Endothelial cell of umbilical vein (primary cell): ENCODE measurements around the gene SRRD. TPM values are rescaled to one million over a fixed set of nuclear protein-coding genes. Genes with fewer than 3 reads are reported as not detected.

Experiments
- BruUV-seq: library from RNA; stranded (reverse); fragments of 400-500 nt; replicated peaks from 2 replicates; lab custom pipeline; 2021; lab: Mats Ljungman, UMichigan
- CTCF ChIA-PET: fragments of 300-600, 350-600 bp; sonication (Branson Sonifier 250); formaldehyde crosslinking; loops from one replicate; lab custom pipeline; 2021; ENCODE audit warnings: antibody characterized with exemption, inconsistent platforms; lab: Charles Lee
- POLR2A ChIA-PET: fragments of 300-600, 350-600 bp; sonication (Branson Sonifier 250); formaldehyde crosslinking; loops from one replicate; lab custom pipeline; 2021; ENCODE audit warnings: antibody characterized with exemption, inconsistent platforms; lab: Charles Lee
- DNase-seq: peaks from one replicate; pipeline ENCODE4 v3.0.0-alpha.2; 2011; ENCODE audit warnings: low read depth, low spot score
- FAIRE-seq: peaks from 2 replicates; lab custom pipeline; 2011; peaks lifted over from hg19 to GRCh38; lab: Jason Lieb, UNC
- H2AFZ ChIP-seq: 2 replicates; pipeline ENCODE4 v1.6.0; 2012; ENCODE audit warnings: low read depth, low read length, control low read depth, inconsistent platforms
- H3K27ac ChIP-seq: 2 replicates; pipeline ENCODE4 v1.5.1; 2011; ENCODE audit warnings: low read depth, mild to moderate bottlenecking, control low read depth, low read length, moderate library complexity; ENCODE audit not compliant: insufficient read depth
- H3K27me3 ChIP-seq, 2 experiments: 2 replicates each; pipeline versions ENCODE4 v1.6.0 to v1.6.1; 2011; ENCODE audit warnings: low read length in 2 of 2, mixed read lengths in 1 of 2; ENCODE audit not compliant: control insufficient read depth in 2 of 2, insufficient read depth in 2 of 2
- H3K36me3 ChIP-seq, 2 experiments: 2 replicates in 1 of 2; 3 replicates in 1 of 2; pipeline ENCODE4 v1.5.1; 2011; ENCODE audit warnings: low read length in 2 of 2, mild to moderate bottlenecking in 1 of 2, moderate library complexity in 1 of 2; ENCODE audit not compliant: control insufficient read depth in 2 of 2, insufficient read depth in 2 of 2; ENCODE audit errors: extremely low read depth in 1 of 2
- H3K4me1 ChIP-seq: 3 replicates; pipeline ENCODE4 v1.5.1; 2011; ENCODE audit warnings: mild to moderate bottlenecking, low read length; ENCODE audit not compliant: control insufficient read depth, insufficient read depth; ENCODE audit errors: extremely low read depth
- H3K4me2 ChIP-seq: 2 replicates; pipeline ENCODE4 v1.6.1; 2011; ENCODE audit warnings: low read length, control low read depth, mixed read lengths; ENCODE audit not compliant: insufficient read depth
- H3K4me3 ChIP-seq, 3 experiments: fragments of 200-600 bp in 1 of 3; sonication (generic), shearing (Covaris generic) in 1 of 3; replicated peaks in 1 of 3; 2 replicates each; pipeline ENCODE4 v1.5.1; 2011 to 2016; ENCODE audit warnings: control low read depth in 3 of 3, low read length in 3 of 3, mild to moderate bottlenecking in 2 of 3, inconsistent platforms in 1 of 3, low read depth in 1 of 3, moderate library complexity in 1 of 3; ENCODE audit not compliant: insufficient read depth in 1 of 3
- H3K79me2 ChIP-seq: 2 replicates; pipeline ENCODE4 v1.6.0; 2012; ENCODE audit warnings: low read length, inconsistent platforms; ENCODE audit not compliant: control insufficient read depth, insufficient read depth
- H3K9ac ChIP-seq: replicated peaks from 2 replicates; pipeline ENCODE3; 2011; ENCODE audit warnings: low read length, control low read depth; ENCODE audit not compliant: insufficient read depth; ENCODE audit errors: extremely low read depth
- H3K9me1 ChIP-seq: replicated peaks from 3 replicates; pipeline ENCODE4 v1.6.0; 2011; ENCODE audit warnings: mild to moderate bottlenecking, low read length; ENCODE audit not compliant: control insufficient read depth, insufficient read depth; ENCODE audit errors: extremely low read depth
- H3K9me3 ChIP-seq: replicated peaks from 2 replicates; pipeline ENCODE4 v1.5.1; 2012; ENCODE audit warnings: low read length, inconsistent platforms; ENCODE audit not compliant: control insufficient read depth, insufficient read depth
- H4K20me1 ChIP-seq: replicated peaks from 2 replicates; pipeline ENCODE3; 2011; ENCODE audit warnings: mild to moderate bottlenecking, low read length; ENCODE audit not compliant: control insufficient read depth, insufficient read depth; ENCODE audit errors: extremely low read depth
- EZH2 ChIP-seq: IDR thresholded peaks from 2 replicates; pipeline ENCODE4 v1.6.1; 2012; ENCODE audit warnings: borderline replicate concordance, low read depth, mild to moderate bottlenecking, moderate library complexity, low read length, inconsistent platforms; ENCODE audit not compliant: severe bottlenecking
- FOS ChIP-seq: IDR thresholded peaks from 2 replicates; pipeline ENCODE4 v1.6.1; 2011; ENCODE audit warnings: mild to moderate bottlenecking, low read length, moderate library complexity, borderline replicate concordance; ENCODE audit not compliant: insufficient read depth
- GATA2 ChIP-seq: IDR thresholded peaks from 2 replicates; pipeline ENCODE4 v1.7.0; 2011; ENCODE audit warnings: low read depth, mild to moderate bottlenecking, moderate library complexity, mixed read lengths, low read length; ENCODE audit not compliant: insufficient read length, insufficient read depth
- JUN ChIP-seq: IDR thresholded peaks from 2 replicates; pipeline ENCODE4 v1.6.1; 2011; ENCODE audit warnings: borderline replicate concordance, low read depth; ENCODE audit not compliant: insufficient read length, insufficient read depth
- MYC ChIP-seq: IDR thresholded peaks from one replicate; pipeline ENCODE4 v1.6.1; 2011; ENCODE audit warnings: mild to moderate bottlenecking, low read depth, low read length
- POLR2A ChIP-seq: IDR thresholded peaks from 2 replicates; pipeline ENCODE4 v1.6.1; 2012; ENCODE audit warnings: low read depth, mild to moderate bottlenecking, control low read depth, low read length
- POLR2AphosphoS5 ChIP-seq: IDR thresholded peaks from 2 replicates; pipeline ENCODE4 v1.6.1; 2012; ENCODE audit warnings: low read depth, mild to moderate bottlenecking, control low read depth, low read length, moderate library complexity; ENCODE audit not compliant: insufficient read depth
- dilution Hi-C: fragments of 300-500 bp; cut with MboI; formaldehyde crosslinking; loops from one replicate; pipeline ENCODE4 v1.15.0; 2019; ENCODE audit warnings: low sequenced_read_pairs; ENCODE audit not compliant: extremely low pct_ligation_motif_present
- intact Hi-C: fragments of 100-400 bp; cut with micrococcal nuclease; formaldehyde crosslinking; loops from one replicate; pipeline ENCODE4 v1.10.0; 2022
- polyA plus RNA-seq, 4 experiments: library from polyadenylated mRNA; depleted of rRNA in 3 of 4; stranded (reverse) in 3 of 4; unstranded in 1 of 4; fragments of >200 nt; gene quantifications; 2 replicates each; pipeline versions ENCODE4 v1.2.1 to v1.2.3, GENCODE V29; 2011 to 2012; ENCODE audit warnings: missing spikeins in 1 of 4
- total RNA-seq: library from RNA; stranded (reverse); gene quantifications from 2 replicates; pipeline ENCODE4 v1.2.3, GENCODE V29; 2021
- TF ChIP-seq, protein P1 (sequence below), 2 donors: IDR thresholded peaks; 1 replicate in 1 of 2; 2 replicates in 1 of 2; pipeline ENCODE4 v1.5.1; 2011; ENCODE audit warnings: low read length in 2 of 2, mild to moderate bottlenecking in 2 of 2, moderate library complexity in 2 of 2, control low read depth in 1 of 2, inconsistent platforms in 1 of 2, low read depth in 1 of 2; ENCODE audit not compliant: insufficient read depth in 1 of 2; ENCODE audit errors: extremely low read depth in 1 of 2
- TF ChIP-seq, protein P2 (sequence below): IDR thresholded peaks from 2 replicates; pipeline ENCODE4 v1.6.1; 2011; ENCODE audit not compliant: insufficient read depth, insufficient read length

SRRD gene
- total and polyA plus RNA-seq, 2 donors (not counting 3 experiments of a cell fraction or from before 2014, with no cell fraction given): 23.4 to 24.2 TPM

DNA sequence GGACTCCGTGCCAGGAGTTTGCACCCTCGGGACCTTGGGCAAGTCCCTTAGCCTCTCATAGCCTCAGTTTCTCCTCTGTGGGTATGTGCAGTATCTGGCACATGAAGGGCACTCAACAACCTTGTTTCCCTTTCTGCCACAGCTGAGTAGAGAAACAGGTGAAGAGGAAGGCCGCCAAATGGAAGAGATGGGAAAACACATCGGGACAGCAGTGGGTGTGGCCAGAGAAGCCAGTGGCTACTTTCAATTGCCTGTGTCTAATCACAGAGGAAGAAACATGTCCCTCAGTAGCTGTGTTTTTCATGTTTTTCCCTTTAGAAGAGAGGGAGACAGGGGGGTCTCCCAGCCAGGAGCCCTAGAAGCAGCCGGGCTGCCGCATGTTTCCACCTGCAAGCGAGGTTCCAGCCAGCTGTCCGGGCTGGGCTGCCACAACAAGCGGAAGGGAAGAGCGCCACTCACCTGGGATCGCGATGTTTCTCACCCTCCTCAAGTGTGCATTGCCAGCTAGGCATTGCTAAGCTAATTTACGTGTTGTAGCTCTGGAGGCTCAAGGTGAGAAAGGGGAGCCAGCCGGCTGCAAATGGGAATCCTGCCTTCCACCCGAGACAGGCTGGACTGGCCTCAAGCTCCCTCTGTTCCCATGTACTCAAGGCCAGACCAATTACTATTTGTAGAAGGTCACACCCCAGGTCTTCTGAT lies 38.0 kb upstream of the SRRD start:
- no peaks in the 10 kb centered on the region for H3K9me3 ChIP-seq
- no peak for DNase-seq
- FAIRE-seq: no peak
- H4K20me1 ChIP-seq: no peaks in the 10 kb centered on the region
- no peak for TF ChIP-seq FOS
- no peak overlapping the region for H3K9ac ChIP-seq
- intact Hi-C loops (no loop called here), dilution Hi-C loops (no loop called here)
- H3K9me1 ChIP-seq: no peaks in the 10 kb centered on the region
- no peak overlapping the region for H3K4me3 ChIP-seq
- POLR2A ChIA-PET: no interaction called here
- no peak overlapping the region for H2AFZ ChIP-seq
- no peaks in the 10 kb centered on the region for H3K79me2 ChIP-seq
- no peak overlapping the region for H3K4me2 ChIP-seq
- H3K36me3 ChIP-seq: peaks cover 0 to 2% of the 10 kb centered on the region in 2 experiments
- H3K4me1 ChIP-seq: no peaks in the 10 kb centered on the region
- no peak overlapping the region for H3K27ac ChIP-seq
- BruUV-seq: no TSS peak
- CTCF ChIA-PET: interaction anchor here (1.1 kb wide), 2 partner anchors 78 to 81 kb away, joined by 3 to 4 read pairs; no protein-coding TSS in a partner anchor
- no peaks in the 10 kb centered on the region for H3K27me3 ChIP-seq

DNA sequence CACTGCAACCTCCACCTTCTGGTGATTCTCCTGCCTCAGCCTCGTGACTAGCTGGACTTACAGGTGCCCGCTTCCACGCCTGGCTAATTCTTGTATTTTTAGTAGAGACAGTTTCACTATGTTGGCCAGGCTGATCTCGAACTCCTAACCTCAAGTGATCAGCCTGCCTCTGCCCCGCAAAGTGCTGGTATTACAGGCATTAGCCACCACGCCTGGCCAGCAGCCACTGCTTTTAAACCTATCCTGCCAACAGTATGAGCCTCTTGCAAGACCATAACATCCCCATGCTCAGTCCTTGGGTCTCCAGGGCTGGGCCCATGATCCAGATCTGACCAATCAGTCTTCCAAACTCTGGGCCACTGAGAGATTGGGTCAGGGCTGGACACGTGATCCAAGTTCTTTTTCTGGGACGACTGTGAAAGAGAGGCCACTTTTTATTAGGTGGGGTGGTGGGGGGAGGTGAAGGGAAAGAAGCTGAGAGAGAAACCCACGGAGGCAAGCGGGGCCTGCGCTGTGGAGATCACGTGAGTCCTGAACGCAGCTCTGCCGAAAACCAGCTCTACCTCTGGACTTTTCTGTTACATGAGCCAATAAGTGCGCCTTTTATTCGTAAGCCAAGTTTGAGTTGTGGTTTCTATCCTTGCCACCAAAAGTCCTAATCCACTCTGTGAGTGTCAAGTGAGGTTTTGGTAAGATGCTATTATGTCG lies 36.7 kb upstream of the SRRD start:
- POLR2A ChIA-PET: no interaction called here
- TF ChIP-seq, protein P1, sequence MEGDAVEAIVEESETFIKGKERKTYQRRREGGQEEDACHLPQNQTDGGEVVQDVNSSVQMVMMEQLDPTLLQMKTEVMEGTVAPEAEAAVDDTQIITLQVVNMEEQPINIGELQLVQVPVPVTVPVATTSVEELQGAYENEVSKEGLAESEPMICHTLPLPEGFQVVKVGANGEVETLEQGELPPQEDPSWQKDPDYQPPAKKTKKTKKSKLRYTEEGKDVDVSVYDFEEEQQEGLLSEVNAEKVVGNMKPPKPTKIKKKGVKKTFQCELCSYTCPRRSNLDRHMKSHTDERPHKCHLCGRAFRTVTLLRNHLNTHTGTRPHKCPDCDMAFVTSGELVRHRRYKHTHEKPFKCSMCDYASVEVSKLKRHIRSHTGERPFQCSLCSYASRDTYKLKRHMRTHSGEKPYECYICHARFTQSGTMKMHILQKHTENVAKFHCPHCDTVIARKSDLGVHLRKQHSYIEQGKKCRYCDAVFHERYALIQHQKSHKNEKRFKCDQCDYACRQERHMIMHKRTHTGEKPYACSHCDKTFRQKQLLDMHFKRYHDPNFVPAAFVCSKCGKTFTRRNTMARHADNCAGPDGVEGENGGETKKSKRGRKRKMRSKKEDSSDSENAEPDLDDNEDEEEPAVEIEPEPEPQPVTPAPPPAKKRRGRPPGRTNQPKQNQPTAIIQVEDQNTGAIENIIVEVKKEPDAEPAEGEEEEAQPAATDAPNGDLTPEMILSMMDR (IDR thresholded peaks at IDR 0.05; ENCODE audit: extremely low read depth in 1 of 2, insufficient read depth in 1 of 2, low read depth in 1 of 2, low read length in 2 of 2): no peak
- TF ChIP-seq GATA2 (no peak), POLR2A (no peak), POLR2AphosphoS5 (no peak), EZH2 (no peak), FOS (no peak), MYC (no peak), JUN (no peak)
- TF ChIP-seq, protein P2, sequence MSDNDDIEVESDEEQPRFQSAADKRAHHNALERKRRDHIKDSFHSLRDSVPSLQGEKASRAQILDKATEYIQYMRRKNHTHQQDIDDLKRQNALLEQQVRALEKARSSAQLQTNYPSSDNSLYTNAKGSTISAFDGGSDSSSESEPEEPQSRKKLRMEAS: no peak
- CTCF ChIA-PET: interaction anchor here (1.1 to 3.0 kb wide), 2 partner anchors 82 to 83 kb away, joined by 4 to 9 read pairs; no protein-coding TSS in a partner anchor
- intact Hi-C loops (no loop called here), dilution Hi-C loops (no loop called here)
- BruUV-seq: no TSS peak
- Histone ChIP-seq H3K79me2 (no peaks in the 10 kb centered on the region), H3K9me3 (no peaks in the 10 kb centered on the region), H3K36me3 (peaks cover 0 to 5% of the 10 kb centered on the region in 2 experiments), H3K9me1 (no peaks in the 10 kb centered on the region), H3K27me3 (no peaks in the 10 kb centered on the region), H3K4me1 (no peaks in the 10 kb centered on the region), H4K20me1 (no peaks in the 10 kb centered on the region), H3K27ac (no peak overlapping the region), H3K9ac (no peak overlapping the region), H3K4me3 (no peak overlapping the region), H2AFZ (no peak overlapping the region), H3K4me2 (no peak overlapping the region)
- DNase-seq: no peak
- no peak for FAIRE-seq
